Measurements from ENCODE around the gene GYS1. TPM values are rescaled to one million over a fixed set of nuclear protein-coding genes. Genes with fewer than 3 reads are reported as not detected.

Gene GYS1
- total RNA-seq, 1 experiment from 2014 or later: 38.6 TPM

GRCh38 chr19:48970139-48970766, 22.9 kb downstream of the GYS1 start:
- DNase-seq: no peak

GRCh38 chr19:48969276-48970138, 23.6 kb downstream of the GYS1 start:
- no peaks in the 10 kb centered on the region for H3K27me3 ChIP-seq (ENCODE audit: low read length)
- 0 out of 2 replicates have a peak, but pooled peaks cover 5% of the 10 kb centered on the region for H4K20me1 ChIP-seq (ENCODE audit: low read length)
- H3K9me3 ChIP-seq (ENCODE audit: low read length): no peaks in the 10 kb centered on the region
- BruUV-seq (replicated peaks): no TSS peak
- no peak overlapping the region for H3K27ac ChIP-seq (ENCODE audit: low read length)
- no peak for DNase-seq
- no peaks in the 10 kb centered on the region for H3K9me2 ChIP-seq (replicated peaks; ENCODE audit: low read length)
- no peak for TF ChIP-seq EZH2phosphoT487 (IDR thresholded peaks at IDR 0.05; ENCODE audit: borderline replicate concordance, low read length)
- no peak for TF ChIP-seq CTCF (conservative IDR thresholded peaks at IDR 0.05; ENCODE audit: low read depth, low read length)
- TF ChIP-seq EZH2 (IDR thresholded peaks at IDR 0.05; ENCODE audit: low read length, unreplicated experiment): no peak
- H3K9ac ChIP-seq (ENCODE audit: low read length): no peak overlapping the region
- peaks cover 10% of the 10 kb centered on the region for H3K4me1 ChIP-seq (ENCODE audit: insufficient read depth, low read length)
- no peak overlapping the region for H2AFZ ChIP-seq (ENCODE audit: low read length)
- peaks cover 2% of the 10 kb centered on the region for H3F3A ChIP-seq (ENCODE audit: low read length, unreplicated experiment)
- H3K4me3 ChIP-seq (ENCODE audit: low read length): no peak overlapping the region
- intact Hi-C loops (cut with micrococcal nuclease): no loop called here
- peaks cover 14% of the 10 kb centered on the region for H3K79me2 ChIP-seq (ENCODE audit: low read length)
- H3K4me2 ChIP-seq (ENCODE audit: low read length): no peak overlapping the region
- ATAC-seq: no peak
- peaks cover 17% of the 10 kb centered on the region; the same call in 1 of the 2 replicates for H3K36me3 ChIP-seq (ENCODE audit: low read depth, low read length)
- POLR2A ChIA-PET (ENCODE audit: unreplicated experiment): no interaction called here
- CTCF ChIA-PET: interaction anchor here (0.9 kb wide), 1 partner anchor 127 kb away, joined by 4 read pairs; no protein-coding TSS in a partner anchor

More at GRCh38 chr19:48970139-48970766, 22.9 kb downstream of the GYS1 start:
- Histone ChIP-seq H3K4me1 (ENCODE audit: insufficient read depth, low read length) (peaks cover 7% of the 10 kb centered on the region), H3K9ac (ENCODE audit: low read length) (no peak overlapping the region), H3K36me3 (ENCODE audit: low read depth, low read length) (peaks cover 17% of the 10 kb centered on the region; the same call in 1 of the 2 replicates), H3K27ac (ENCODE audit: low read length) (no peak overlapping the region), H3F3A (ENCODE audit: low read length, unreplicated experiment) (no peaks in the 10 kb centered on the region), H4K20me1 (ENCODE audit: low read length) (0 out of 2 replicates have a peak, but pooled peaks cover 5% of the 10 kb centered on the region), H2AFZ (ENCODE audit: low read length) (no peak overlapping the region), H3K79me2 (ENCODE audit: low read length) (peaks cover 13% of the 10 kb centered on the region), H3K4me2 (ENCODE audit: low read length) (no peak overlapping the region), H3K9me3 (ENCODE audit: low read length) (no peaks in the 10 kb centered on the region), H3K4me3 (ENCODE audit: low read length) (no peak overlapping the region), H3K9me2 (replicated peaks; ENCODE audit: low read length) (no peaks in the 10 kb centered on the region), H3K27me3 (ENCODE audit: low read length) (no peaks in the 10 kb centered on the region)
- intact Hi-C loops (cut with micrococcal nuclease): no loop called here
- TF ChIP-seq EZH2phosphoT487 (IDR thresholded peaks at IDR 0.05; ENCODE audit: borderline replicate concordance, low read length) (no peak), CTCF (conservative IDR thresholded peaks at IDR 0.05; ENCODE audit: low read depth, low read length) (no peak), EZH2 (IDR thresholded peaks at IDR 0.05; ENCODE audit: low read length, unreplicated experiment) (no peak)
- BruUV-seq (replicated peaks): no TSS peak
- ChIA-PET POLR2A (ENCODE audit: unreplicated experiment) (interaction anchor here (0.6 kb wide), 2 partner anchors 23 to 139 kb away, joined by 3 to 6 read pairs; partner anchors contain the start of gene RUVBL2), CTCF (interaction anchor here (0.9 kb wide), 1 partner anchor 127 kb away, joined by 4 read pairs; no protein-coding TSS in a partner anchor)
- ATAC-seq: no peak

Measured in PC-3 (cell line).